Daoy (cell line): Measurements from ENCODE around the gene CD81. TPM values are rescaled to one million over a fixed set of nuclear protein-coding genes. Genes with fewer than 3 reads are reported as not detected.
"Not testable (repeated sequence)": the region's sequence is repeated elsewhere in the genome, so short reads cannot be mapped to it uniquely, and the experiment has no call there.

ENCODE experiments used
- DNase-seq: peaks from one replicate; pipeline ENCODE4 v3.0.0-alpha.2; 2015; ENCODE audit warnings: low read depth
- total RNA-seq: library from RNA; depleted of rRNA; stranded (reverse); fragments of >200 nt; shearing (Covaris generic); gene quantifications from 2 replicates; pipeline ENCODE4 v1.2.3, GENCODE V29; 2014

CD81 gene
- total RNA-seq, 1 experiment from 2014 or later: 67.5 TPM

DNA sequence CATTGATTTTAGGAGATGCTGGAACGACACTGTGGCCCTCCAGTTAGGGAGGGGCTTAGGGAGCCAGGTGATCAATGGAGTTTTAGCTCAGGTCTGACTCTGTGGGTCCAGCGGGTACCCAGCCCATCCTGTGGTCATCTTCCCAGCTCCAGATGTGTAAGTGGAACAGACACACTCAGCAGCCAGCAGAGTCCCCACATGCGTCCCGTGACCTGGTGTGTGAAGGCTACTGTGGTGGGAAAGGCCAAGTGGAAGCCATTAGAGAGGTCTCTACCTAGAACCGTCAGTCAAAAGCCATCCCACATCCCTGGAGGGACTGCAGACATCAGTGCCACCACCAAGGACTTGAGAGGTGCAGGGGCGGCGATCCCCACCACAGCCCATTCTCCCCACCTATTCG lies 19.9 kb upstream of the CD81 start:
- no peak for DNase-seq

DNA sequence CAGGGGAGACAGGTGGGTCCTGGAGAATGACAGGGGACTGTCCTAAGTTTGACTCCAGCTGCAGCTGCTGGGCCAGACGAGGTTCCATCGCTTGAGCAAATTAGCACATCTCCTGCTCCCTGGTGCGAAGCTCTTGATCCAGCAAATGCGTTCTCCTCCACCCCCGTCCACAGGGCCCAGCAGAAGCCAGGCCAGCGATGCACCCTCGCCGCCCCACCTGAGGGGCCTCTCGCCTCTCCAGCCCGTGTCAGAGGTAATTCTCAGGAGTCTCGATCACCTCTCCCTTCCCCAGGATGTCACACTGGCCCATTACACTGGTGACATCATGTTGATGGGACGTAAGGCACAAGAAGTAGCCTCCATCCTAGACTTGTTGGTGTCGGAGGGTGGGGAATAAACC lies 19.5 kb upstream of the CD81 start:
- not testable (repeated sequence) for DNase-seq

DNA sequence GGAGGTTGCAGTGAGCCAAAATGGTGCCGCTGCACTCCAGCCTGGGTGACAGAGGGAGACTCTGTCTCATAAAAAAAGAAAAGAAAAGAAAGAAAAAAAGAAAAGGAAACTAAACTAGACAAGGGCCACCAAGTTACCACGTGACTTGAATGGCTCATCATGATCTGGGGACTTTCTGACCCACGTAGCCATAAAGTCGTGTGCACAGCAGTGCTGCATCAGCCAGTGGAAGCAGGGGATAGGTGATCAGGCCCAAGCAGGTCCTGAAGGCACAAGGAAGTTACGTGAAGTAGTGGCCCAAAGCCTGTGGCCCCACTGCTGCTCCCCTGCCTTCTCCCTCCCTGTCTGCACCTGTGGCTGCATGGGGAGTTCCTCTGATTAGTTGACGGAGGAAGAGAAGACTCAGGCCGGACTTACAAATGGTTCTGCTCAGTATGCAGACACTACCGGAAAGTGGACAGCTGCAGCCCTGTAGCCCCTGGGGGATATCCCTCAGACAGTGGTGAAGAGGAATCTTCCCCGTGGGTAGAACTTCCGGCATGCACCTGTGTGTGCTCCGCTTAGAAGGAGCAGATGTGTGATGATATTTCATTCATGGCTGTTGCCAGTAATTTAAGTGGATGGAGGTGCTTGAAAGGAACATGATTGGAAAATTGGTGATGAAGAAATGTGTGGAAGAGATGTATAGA lies 18.2 kb upstream of the CD81 start:
- no peak for DNase-seq

DNA sequence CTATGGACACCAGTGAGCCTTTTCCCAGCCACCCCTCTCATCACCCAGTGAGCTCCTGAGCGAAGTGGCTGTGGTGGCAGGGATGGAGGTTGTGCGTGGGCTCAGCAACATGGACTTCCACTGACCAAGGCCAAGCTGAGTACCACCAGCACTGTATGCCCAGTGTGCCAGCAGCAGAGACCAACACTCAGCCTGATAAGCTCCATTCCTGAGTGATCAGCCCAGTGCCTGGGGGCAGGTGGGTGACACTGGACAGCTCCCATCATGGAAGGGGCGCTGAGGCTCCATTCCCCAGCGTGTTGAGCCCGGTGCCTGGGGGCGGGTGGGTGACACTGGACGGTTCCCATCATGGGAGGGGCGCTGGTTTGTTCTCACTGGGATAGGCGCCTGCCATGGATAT lies 17.6 kb upstream of the CD81 start:
- DNase-seq: no peak

DNA sequence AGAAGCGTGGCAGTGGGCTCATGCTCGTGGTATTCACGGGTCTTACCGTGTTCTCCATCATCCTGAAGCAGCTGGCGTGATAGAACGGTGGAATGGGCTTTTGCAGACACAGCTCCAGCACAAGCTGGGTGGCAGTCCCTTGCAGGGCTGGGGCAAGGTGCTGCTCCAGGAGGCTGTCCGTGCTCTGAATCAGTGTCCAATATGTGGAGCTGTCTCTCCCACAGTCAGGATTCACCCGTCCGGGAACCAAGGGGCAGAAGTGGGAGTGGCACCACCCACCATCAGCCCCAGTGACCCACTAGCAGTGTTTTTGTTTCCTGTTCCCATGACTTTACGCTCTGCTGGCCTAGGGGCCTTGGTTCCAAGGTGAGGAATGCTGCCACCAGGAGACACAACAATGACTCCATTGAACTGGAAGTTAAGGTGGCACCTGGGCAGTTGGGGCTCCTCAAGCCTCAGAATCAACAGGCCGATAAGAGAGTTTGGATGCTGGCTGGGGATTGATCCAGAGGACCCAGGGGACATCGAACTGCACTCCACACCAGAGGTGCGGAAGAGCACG lies 16.9 kb upstream of the CD81 start:
- DNase-seq: no peak

DNA sequence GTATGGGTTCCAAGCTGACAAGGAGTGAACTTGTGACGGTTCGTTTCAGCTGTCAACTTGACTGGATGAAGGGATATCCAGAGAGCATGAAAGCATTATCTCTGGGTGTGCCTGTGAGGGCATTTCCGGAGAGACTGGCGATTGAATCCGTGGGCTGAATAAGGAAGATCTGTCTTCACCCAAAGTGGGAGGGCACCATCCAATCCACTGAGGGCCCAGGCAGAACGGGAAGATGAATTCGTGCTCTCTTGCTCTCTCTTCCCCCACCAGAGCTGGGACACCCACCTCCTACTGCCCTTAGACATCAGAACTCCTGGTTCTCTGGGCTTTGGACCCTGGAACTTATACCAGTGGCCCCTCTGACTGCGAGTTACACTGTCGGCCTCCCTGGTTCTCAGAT lies 15.5 kb upstream of the CD81 start:
- DNase-seq: no peak

DNA sequence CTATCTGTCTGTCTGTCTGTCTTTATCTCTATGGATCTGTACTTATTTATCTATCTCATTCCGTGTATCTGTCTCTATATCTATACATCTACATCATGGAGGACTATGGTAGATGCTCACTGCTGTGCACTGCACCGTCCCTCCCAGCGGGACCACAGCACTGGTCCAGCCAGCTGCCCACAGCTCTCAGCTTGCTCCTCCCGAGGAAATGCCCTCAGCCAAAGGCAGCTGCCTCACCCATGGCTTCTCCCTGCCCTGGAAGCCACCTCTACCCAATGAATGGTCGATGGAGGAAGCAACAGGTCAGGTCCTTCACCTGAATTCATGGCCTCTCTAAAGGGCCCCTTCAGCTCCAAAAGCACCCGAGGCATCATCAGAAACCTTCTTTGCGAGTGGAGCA lies 14.7 kb upstream of the CD81 start:
- no peak for DNase-seq

DNA sequence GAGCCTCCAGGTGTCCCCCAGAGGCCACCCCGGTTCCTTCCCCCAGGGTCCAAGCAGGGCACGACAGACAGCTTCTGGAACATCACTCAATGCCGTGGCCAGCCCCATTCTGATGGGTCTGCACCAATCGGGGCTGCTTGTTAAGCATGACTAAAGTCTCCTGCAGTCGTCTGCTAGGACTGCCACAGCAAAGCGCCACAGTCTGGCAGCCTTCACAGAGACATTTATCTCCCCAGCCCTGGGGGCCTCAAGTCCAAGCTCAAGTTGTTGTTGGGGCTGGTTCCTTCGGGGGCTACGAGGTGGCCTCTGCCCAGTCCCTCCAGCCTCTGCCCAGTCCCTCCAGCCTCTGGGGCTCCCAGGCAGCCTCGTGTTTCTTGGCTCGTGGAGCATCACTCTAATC lies 14.0 kb upstream of the CD81 start:
- DNase-seq: no peak

DNA sequence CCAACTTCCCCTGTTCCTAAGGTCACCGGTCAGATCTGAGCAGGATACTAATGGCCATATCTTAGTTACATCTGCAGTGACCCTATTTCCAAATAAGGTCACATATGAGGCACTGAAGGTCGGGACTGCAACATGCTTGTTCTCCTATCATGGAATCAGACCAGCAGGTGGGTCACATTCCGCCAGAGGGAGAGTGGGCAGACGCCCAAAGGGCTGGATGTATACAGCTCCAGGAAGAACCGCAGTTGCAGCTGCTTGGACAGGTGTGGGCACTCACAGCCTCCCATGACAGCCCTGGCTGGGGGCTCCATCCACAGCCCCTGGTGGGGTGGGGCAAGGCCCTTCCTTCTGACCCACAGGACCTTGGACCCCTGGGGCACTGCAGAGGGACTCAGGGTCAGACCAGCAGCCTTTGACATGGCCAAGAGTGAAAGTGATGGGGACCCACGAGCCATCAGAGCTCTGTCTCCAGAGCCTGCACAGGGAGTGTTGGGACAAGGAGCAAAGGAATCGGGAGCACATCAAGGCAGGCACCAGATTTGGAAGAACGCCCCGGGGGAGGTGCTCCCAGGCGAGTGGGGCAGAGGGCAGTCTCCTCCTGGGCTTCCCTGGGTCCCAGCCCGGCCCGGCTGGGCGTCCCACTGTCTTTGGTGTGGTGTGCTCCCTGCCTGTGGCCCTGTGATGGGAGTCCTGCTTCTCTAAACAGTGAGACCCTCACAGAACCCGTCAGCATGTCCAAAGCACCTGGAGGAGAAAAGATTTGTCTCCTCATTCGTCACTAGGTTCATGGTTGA lies 13.3 kb upstream of the CD81 start:
- DNase-seq: no peak

DNA sequence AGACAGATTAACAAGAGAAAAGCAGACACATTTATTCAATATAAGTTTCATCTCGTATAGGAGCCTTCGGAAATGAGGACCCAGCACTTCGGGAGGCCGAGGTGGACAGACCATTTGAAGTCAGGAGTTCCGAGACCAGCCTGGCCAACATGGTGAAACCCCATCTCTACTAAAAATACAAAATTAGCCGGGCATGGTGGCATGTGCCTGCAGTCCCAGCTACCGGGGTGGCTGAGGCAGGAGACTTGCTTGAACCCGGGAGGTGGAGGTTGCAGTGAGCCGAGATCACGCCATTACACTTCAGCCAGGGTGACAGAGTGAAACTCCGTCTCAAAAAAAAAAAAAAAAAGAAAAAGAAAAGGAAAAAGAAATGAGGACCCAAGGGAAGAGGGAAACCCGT lies 12.7 kb upstream of the CD81 start:
- not testable (repeated sequence) for DNase-seq

DNA sequence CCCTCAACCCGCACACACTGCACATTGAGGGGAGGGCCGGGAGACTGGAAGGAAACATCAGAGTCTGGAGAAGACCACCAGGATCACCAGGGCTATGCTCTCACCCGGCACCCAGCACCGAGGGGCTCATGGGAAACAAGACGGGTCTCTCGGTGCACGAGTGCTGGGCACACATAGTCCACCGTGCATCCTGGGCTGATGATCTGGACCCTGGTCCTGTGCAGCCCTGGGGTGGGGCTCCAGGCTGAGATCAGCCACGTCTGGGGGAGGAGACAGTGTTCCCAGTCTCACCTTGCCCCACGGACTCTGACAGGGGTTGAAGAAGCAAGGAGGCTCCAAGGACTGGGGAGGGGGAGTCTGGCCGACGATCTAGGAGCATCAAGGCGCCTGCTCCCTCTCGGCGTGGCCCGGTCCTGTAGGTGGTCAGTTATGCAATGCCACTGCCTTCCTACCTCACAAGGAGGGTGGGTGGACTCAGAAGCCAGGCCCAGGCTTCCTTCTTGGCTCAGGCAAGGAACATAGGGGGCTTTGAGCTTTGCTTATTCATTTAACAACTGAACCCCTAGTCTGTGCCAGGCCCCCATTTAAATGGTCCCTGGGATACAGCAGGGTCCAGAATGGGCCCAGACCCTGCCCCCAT lies 11.4 kb upstream of the CD81 start:
- DNase-seq: no peak

DNA sequence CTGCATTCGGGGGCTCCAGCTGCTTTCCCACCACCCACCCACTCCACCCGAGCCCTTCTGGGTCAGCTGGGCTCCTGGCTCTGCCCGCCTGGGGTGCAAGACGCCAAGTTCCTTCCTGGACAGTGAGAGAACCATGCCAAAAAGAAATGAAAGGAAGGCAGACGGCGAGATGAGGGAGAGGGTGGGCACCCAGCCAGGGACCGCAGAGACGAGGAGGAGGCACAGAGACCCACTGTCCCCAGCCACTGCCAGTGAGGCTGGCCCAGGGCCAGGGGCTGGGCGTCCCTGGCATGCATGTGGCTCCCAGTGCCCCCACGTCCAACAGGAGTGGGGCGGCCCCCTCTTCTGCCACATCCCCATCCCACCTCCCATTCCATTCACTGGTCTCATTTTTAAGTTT lies 10.8 kb upstream of the CD81 start:
- DNase-seq: no peak

DNA sequence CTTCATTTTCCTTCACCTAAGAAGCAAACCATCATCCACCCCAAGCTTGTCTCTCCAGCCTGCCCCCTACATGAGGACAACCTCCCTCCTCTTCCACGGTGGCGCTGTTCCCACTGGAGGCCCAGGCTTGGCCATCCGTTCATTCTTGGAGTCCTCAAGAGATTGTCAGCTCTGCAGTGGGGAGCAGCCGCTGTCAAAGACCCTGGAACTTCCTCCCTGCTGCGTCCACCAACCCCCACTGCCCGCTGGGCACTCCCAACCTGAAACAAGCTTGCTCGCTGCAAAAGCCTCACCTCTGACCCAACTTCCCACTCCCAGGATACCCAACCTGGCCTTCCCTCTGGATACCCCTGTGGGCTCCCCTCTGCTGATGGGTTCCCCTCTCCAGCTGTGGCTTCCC lies 10.4 kb upstream of the CD81 start:
- no peak for DNase-seq

DNA sequence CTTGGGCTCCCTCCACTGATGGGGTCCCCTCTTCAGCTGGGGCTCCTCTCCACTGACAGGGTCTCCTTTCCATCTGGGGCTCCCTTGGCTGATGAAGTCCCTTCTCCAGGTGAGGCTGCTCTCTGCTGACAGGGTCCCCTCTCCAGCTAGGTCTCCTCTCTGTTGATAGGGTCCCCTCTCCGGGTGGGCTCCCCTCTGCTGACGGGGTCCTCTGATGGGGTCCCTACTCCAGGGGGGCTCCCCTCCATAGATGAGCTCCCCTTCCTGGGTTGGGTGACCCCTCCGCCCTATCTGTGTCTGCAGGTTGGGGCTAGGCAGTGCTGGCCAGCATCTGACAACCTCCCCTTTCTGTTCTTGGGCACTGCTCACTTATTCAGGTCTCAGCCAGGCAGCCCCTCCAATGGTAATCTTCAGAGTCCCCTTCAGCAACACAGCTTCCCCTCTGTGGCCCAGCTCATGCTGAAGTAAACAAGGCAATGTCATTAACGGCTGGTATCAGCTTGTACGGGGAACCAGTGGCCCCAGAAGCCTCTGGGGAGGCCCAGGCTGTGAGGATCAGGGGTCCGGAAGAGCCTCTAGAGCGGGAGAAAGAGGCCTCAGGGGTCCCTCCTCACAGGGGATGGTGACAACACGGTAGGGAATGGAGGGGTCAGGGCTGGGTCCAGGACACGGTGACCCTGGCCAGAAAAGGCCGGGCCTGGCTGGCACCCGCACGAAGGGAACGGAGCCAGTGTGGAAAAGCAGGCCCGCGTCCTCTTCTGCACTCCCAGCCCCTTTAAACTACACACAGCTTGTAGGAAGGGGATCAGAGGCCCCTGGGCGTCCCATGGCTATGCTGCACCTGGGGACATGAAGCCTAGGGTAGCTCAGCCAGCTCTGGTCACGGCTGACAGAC lies 9.6 kb upstream of the CD81 start:
- no peak for DNase-seq

DNA sequence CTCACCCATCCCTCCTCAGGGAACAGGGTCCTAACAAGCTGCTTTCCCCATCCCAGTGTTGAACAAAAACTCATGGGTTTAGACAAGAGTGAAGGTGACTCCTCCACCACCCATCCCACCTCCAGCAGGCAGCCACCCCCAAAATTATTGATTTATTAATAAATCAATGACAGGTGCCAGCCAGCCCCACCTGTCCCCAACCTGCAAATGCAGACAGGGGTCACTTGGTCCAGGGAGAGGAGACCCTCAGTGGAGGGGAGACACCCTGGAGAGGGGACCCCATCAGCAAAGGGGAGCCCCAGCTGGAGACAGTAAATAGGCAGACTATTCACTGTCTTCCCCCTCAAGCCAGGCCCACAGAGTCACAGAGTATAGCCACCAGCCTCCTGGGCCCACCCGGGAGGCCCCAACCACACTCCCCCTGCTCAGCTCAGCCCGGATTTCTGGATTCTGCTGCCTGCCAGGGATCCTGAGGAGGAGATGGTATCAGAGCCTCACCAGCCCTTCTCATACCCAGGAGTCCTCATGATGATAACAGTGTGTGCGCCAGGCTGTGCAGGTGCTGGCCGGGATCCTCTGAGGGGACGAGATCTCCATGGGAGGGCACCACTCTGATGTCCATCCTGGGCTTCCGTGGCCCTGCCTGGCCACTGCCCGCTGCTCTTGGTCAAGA lies 8.8 kb upstream of the CD81 start:
- DNase-seq: no peak

DNA sequence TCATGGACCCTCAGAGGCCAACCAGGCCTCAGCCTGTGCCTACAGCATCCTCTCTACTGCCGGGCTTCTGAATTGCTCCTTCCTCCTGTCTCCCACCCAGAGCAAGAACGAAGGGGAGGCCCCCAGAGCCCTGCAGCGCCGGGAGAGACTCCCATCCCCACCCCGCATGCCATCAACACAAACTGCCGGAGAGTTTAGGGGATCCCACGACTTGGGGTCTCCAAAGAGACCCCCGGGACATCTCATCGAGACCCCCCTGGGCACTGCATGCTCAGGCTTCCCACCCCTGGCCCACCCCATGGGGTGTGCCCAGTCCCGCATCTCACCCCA lies 8.3 kb upstream of the CD81 start:
- DNase-seq: no peak

DNA sequence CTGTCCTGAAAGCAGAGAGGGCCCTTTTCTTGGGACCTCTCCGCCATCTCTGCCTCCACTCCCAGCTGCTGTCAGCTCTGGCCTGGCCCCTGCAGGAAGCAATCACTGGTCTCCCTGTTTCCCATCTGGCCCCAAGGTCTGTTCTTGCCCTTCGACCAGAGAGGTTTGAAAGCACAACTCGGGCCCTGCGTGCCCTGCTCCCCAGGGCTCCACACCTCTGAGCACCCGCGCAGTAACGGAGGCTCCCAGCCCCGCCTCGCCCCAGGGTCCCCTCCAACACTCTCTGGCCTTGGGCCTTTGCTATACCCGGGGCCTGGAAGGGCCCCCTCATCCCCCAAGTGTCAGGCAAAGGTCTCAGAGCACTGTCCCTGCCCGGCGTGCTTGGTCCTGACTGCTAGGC lies 7.8 kb upstream of the CD81 start:
- DNase-seq: no peak

DNA sequence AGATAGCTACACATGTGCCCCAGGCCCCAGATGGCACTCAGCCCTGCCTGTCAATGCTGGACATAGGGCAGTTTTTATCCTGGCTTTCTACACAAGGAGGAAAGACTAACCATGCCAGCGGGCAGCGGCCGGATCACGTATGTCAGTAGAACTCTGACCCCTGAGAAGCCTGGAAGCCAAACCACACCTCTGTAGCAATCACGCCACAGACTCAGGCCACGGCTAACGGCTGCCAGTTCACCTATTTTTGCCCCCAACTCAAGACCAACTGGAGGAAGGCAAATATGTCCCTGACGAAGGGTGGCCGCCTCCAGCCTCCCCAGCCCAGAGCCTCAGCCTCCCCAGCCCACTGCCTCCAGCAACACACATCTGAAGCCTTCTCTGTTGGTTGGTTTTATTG lies 7.2 kb upstream of the CD81 start:
- DNase-seq: no peak

DNA sequence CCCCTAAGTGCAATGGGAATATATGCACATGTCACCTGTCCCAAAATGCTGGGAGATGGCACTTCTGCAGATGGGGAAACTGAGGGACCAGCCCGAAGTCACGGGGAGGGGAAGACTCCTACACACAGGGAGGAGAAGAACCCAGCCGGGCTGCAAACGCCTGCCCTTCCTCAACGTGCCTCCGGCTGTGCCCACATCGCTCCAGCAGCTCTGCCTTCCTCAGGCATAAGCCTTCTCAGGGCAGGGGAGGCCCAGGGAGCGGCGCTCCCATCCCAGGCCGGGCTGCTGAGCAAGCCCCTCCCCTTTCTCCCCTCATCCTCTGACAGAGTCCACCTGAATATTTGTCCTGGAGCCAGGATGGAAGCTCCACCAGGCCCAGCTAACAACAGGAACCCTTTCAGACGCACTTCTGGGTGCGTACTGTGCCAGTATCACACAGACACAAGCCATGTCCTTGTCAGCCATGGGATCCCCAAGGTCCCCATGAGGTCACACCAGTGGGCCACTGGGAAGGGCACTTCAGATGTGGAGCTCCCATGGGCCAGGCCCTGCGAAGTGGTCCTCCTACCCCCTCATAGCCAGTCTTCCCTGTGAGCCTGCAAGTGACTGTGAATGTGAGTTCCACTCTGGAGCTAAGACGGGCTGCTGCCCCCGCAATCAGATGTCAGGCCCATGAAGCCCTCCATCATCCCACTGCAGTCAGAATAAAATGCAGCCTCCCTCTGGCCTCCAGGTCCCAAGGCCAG lies 2.5 kb upstream of the CD81 start:
- no peak for DNase-seq

DNA sequence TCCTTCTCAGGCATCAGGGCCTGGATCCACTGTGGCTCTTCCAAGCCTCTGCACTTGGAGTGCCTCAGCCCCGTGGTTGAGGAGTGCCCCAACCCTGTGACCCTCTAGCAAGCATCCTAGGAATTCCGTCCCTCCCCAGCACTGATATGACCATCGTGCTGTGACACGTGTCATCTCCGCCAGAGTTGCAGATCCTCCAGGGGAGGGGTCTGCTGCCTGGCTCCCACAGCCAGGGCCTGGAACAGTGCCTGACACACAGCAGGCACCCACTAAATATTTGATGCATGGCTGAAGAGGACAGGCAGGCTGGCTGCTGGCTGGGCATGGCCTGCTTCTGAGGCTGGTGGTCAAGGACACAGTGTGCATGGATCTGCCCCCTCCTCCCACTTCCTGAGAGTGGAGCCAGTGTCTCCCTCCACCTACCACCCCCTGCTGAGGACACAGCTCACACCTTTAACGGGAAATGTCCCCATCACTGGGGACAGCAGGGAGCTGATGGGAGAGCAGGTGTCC lies 1.7 kb upstream of the CD81 start:
- no peak for DNase-seq
